HG03045 (cell line): ENCODE results near the gene CUX1.

ENCODE experiments used
- ATAC-seq: cut with Tn5 transposase; IDR thresholded peaks from one replicate; pipeline ENCODE4 v1.9.1; 2021; ENCODE audit warnings: mild to moderate bottlenecking, moderate library complexity; ENCODE audit not compliant: unreplicated experiment

Gene CUX1

DNA sequence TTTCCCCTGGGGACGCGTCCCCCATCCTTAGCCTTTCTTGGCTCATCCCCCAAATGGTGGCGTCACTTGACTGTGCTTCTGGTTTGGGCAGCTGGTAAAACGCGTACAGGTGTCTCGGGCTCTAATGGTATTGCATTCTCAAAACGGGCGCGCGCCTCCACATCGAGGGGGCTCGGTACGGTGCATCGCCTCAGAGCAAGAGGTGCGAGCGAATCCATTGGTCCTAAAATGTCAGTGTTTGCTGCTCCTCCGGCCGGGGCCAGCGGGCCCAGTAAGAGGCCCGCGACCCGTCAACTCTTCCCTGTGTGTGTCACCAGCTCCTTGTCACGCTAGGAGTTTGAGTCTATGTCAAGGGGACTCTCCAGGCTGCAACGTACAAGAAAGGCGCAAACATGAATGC is 378.6 kb downstream of the CUX1 start:
- no peak for ATAC-seq

DNA sequence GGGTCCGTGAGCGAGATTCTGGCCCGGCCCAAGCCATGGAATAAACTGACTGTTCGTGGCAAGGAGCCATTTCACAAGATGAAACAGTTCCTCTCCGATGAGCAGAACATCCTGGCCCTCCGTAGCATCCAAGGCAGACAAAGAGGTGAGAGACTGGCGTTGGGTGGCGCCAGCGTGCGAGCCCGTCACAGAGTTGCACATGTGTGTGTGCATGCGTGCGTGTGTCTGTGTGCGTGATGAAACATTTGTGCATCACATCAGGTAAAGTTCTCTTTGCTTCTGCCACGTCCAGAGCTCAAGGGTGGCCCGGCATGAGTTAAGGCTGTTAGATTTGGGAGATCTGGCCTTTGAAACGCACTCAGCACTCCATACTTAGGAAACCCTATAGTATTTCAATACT is 379.7 kb downstream of the CUX1 start:
- no peak for ATAC-seq

DNA sequence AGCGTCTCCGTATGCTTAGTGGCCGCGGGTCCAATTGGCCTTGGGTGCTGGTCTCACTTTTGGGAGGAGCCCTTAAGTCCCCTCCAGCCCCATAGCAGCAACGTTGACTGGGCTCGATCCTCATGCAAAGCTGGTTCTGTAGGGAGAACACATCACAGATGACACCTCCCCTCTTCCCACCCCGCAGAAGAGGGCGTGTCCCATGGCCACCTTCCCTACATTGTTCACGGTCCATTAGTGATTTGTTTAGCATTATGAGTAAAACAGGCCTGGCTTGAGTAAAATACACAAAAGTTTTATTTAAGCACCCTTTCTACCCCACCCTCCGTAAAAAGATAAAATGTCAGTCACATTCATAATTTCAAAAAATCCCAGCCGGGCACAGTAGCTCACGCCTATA is 380.2 kb downstream of the CUX1 start:
- ATAC-seq = no peak

DNA sequence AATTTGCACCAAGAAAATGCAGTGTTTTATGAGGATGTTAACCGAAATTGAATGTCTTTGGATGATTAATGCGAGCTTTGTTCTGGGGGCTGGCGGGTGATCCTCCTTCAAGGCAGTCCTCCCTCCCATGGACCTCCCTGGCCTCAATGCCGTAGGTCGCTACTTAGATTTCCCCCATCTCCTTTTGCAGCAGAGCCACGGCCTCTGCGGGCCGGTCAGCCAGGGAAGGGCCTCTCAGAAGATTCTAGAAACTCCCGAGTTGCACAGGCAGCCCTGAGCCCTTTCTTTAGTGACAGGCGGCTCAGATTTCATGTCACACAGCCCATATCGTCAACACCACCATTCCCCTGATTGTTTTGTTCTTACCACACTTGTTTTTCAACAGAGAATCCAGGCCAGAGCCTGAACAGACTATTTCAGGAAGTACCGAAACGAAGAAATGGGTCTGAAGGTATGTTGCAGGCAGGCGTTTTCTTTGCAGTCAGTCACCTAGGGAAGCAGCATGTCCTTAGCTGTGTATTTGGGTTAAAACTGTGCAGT is 381.1 kb downstream of the CUX1 start:
- ATAC-seq = no peak

DNA sequence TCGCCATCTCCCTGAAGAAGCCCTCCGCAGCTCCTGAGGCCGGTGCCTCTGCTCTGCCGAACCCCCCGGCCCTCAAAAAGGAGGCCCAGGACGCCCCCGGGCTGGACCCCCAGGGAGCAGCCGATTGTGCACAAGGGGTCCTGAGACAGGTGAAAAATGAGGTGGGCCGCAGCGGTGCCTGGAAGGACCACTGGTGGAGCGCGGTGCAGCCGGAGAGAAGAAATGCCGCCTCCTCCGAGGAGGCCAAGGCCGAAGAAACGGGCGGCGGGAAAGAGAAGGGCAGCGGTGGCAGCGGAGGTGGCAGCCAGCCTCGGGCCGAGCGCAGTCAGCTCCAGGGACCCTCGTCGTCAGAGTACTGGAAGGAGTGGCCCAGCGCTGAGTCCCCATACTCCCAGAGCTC is 384.1 kb downstream of the CUX1 start:
- no peak for ATAC-seq

DNA sequence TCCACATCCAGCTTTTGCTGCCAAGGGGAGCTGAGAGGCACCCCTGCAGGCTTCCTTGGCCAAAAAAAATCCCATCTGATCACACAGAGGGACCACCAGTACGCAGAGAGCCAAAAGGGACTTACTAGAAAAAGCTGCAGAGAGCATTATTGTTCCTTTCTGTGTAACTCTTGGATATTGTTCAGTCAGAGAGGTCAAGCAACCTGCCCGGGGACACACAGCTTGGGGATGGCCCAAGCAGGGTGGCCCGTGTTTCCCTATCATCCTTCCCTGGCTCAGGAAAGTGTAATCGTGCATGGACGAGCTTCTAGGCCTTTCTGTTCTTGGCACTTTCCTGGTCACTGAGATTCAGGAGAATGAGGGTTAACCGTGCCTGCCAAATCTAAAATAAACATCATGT is 385.1 kb downstream of the CUX1 start:
- no peak for ATAC-seq

DNA sequence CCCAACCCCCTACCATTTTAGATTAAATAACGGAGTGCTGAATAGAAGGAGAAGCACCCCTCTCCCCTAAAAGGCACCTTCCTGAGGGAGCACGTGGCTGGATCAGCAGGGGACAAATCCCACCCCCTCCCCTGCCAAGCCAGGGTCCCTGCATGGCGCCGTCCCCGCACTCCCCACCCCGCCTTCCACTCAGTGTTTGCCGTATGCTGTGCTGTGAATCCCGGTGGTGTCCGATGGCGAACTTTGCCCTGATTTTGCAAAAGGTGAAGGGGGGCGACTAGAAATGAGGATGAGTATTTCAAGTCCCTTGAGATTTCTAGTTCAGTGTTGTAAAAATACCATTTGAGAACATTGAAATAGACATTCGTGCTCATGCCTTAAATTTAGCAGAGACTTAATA is 385.8 kb downstream of the CUX1 start:
- no peak for ATAC-seq

DNA sequence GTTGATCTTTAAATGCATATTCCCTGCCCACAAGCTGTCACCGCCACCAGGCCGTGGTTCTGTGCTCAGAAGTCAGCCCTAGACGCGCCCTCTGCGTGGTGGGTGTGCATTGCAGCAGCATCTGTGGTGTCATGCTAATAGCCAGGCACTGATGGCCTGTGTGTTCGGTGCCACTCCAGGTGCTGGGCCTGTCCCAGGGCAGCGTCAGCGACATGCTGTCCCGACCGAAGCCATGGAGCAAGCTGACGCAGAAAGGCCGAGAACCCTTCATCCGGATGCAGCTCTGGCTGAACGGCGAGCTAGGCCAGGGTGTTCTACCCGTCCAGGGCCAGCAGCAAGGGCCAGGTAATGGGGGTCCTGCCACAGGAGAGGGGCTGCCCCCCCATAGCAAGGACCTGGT is 386.8 kb downstream of the CUX1 start:
- no peak for ATAC-seq

DNA sequence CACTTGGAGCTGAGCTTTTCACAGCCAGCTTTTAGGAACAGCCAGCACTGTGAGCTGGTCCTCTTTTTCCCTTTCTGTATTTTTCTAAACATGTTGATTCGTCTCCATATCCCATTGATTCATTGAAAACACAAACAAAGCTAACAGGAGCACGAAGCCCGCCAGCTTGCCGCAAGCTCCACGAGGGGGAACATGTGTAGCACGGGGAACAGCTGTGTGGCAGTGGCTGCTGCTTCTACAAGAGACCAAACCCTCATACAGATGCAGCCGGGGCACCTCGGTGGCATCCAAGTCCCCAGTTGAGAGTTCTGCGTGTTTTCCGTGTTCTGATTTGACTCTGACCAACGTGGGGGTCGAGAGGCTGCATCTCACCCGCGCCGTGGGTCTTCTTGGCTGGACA is 388.5 kb downstream of the CUX1 start:
- ATAC-seq = no peak

DNA sequence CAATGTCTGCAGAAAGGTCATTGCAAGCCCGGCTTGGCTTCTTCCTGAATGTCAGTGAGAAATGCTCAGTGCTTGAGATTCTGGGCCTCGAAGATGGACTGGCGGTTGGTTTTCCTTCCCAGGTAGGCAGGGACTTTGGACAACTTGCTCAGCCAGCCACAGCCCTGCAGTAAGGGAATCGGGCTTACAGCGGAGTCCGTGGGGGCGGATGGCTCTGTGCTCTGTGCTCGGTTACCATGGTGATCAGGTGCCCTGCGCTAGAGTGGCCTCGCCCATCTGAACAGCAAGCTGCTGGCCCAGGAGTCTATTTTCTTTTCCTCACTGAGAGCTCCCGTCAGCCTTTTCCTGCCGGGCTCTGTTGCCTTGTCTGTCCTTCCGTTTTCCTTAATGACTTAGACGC is 391.4 kb downstream of the CUX1 start:
- ATAC-seq = no peak

DNA sequence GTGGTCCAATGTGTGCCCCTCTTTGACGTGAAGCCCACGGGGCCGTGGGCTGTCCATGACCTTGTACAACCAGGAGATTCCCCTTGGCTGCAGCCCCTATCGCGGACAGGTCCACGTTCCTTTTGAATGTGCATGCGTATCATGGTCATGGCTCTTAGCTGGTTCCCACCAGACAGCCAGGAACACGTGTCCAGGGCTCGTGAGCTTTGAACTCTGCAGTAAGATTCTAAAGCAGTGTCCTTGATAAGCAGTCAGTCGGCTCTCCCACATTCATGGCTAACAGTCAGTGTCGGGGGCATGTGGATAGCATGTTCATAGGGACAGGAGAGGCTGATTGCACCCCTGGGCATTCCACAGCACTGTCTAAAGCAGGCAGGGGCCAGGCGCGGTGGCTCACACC is 393.4 kb downstream of the CUX1 start:
- no peak for ATAC-seq

DNA sequence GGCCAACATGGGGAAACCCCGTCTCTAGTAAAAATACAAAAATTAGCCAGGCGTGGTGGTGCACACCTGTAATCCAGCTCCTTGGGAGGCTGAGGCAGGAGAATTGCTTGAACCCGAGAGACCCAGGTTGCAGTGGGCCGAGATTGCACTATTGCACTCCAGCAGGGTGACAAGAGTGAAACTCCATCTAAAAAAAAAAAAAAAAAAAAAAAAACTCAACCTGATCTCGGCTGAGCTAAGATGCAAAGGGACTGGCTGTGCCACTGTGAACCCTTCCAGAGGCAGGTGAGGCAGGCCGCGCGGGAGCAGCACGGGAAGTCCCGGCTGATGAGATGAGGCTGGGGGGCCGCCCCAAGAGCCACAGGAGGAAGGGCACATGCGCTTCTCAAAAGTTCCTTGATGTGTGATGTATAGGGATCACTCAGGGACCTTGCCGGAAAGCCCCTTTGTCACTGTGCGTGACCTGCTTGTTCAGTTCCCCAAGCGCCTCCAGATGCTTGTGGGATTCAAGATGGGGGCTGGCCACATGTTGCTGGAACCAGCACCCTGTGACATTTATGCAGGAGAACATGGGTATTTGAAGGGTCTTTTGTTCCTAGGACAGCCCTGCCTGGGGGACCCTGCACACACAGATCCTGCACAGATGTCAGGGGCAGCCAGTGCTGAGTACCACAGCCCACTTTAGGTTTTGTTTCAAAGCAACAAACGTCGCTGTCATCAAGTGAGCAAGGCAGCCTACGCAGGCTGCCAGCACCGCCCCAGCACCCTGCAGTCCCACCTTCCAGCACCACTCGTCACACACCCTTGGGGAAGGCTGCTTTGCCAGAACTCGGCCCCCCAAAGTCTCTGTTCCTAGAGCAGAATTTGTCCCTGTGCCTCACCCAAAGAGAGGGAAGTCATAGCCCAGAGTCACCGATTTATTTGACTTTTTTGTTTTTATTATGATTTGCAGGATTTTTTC is 394.4 kb downstream of the CUX1 start:
- ATAC-seq = peak; percentile 78

DNA sequence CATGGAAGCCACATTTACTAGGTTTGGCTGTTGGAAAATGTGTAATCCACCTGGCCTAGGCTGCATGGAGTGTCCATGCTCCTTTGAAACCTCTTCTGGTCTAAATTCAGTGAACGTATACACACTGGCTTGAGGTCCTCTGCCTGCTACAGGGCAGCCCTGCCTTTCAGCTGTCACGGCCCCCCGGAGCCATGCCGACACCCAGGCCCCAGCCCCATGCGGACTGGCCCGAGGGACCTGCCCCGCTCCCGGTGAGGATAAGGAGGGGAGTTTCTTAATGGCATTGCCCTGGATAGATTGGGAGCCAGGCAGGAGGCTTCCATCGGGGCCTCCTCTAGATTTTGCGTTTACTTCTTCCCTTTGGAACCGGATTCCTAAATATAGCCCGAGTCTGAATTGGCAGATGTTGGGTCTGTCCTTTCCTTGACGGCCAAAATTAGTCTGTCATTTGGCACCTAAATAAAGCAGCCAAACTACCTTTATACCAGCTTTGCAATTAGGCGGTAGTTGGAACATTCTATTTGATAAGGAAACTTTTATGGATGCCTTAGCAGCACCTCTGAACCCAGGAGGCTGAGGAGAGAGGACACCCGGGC is 397.1 kb downstream of the CUX1 start:
- ATAC-seq = no peak

DNA sequence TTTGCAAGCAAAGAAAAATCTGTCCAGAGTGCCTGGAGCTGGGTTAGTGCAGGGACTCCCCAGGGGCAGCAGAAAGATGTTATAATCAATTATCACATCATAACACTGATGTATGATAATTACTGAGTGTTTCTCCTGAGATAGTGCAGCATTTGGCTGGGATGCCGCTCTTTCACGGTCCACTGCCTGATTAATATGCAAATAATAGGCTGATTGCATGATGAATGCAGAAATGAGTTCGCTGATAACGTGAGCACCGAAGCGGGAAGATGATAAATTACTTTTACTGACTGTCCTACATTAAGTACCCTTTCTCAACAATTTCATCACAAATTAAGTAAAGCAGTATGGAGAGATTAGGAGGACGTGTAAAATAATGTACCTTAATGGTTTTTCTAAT is 397.8 kb downstream of the CUX1 start:
- no peak for ATAC-seq

DNA sequence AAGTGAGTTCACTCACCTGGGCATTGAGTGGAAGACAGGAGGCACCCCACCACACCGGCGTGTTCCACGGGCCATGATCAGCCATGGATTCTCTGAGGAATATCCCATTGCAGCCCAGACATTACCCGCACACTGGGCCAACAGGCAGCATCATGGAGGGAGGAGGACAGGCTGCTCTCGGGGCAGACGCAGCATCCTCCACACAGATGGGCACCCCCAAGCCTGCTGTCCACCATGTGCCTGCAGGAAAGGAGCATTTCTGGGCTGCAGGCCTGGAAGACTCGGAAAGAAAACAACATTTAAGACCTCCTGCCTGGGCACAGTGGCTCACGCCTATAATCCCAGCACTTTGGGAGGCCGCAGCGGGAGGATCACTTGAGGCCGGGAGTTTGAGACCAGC is 398.3 kb downstream of the CUX1 start:
- no peak for ATAC-seq

DNA sequence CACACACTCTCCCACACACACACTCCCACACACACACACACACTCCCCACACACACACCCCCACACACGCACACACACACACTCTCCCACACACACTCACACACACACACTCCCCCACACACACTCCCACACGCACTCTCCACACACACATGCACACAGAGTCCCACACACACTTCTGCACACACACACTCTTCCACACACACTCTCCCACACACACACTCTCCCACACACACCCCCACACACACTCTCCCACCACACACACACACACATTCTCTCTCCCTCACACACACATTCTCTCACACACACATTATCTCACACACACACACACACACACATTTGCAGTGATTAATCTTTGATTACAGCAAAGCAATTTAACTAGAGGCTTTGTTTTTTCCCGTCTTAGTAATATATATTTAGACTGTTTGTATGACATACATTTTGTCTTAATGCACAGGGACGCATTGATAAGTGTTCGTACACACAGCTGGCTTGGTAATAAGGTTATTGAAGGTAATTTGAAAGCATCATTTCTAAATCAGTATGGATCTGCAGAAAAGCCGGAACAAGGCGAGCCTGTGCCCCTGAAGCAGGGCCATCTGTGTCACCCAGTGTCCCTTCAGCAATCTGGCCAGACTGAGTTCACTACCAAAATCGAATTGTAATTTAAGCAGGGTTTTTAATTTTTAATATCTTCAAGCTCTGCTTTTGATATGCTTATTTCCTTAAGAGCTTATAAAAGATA is 399.3 kb downstream of the CUX1 start:
- ATAC-seq = no peak

DNA sequence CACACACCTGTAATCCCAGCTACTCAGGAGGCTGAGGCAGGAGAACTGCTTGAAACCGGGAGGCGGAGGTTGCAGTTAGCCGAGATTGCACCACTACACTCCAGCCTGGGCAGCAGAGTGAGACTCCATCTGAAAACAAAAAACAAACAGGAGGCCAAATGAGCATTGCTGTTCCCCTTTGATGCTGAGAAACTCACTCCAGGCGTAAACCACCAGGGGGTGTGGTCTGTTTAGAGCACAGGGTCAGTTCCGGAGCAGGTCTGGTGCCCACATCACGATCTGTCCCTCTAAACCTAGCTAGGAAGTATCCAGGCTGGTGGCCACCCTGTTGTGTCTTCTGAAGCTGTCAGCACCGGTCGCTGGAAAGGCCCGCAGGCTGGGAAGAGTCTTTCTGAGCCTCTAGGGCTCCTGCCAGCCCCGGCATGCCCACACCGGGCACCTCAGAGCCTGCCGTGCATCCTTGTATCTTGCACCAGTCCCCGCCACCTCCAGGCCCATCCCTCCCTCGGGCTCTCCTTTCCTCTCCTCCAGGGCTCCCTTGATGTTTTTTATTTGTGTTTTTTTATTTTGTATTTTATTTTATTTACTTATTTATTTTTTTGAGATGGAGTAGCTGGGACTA is 402.9 kb downstream of the CUX1 start:
- ATAC-seq = no peak

DNA sequence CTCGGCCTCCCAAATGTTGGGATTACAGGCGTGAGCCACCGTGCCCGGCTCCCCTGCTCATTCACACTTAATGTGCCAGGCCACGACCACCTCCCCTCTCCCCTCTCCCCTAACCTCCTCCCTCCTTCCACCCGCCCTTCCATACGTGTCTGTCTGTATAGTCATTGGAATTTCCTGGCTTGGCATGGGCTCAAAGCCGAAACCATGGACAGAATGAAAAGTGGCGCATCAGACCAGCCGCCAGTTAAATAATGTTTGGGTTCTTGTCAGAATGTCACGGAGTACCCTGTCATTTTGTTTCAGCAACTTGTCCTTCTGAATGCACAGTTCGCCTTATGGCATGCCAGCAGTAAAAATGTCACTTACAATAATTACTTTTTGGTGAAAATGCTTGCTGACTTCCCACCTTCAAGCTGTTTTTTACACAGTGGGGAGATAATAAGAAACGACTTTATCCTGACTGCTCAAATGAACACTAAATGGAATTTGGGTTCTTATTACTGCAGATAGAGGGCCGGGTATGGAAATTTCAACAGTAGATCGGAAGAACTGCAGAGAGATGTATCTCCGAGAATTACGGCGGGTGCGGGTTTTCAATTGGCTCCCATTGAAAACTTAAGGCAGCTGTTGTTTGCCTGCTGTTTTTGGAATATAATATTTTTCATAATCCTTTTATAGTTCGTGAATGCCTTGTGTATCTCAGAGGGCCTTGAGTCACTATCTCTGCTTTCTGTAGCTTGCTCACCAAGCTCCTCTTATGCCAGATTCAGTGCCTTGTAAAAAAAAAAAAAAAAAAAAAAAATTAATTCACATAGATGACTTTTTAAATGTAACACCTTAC is 403.8 kb downstream of the CUX1 start:
- ATAC-seq = no peak

DNA sequence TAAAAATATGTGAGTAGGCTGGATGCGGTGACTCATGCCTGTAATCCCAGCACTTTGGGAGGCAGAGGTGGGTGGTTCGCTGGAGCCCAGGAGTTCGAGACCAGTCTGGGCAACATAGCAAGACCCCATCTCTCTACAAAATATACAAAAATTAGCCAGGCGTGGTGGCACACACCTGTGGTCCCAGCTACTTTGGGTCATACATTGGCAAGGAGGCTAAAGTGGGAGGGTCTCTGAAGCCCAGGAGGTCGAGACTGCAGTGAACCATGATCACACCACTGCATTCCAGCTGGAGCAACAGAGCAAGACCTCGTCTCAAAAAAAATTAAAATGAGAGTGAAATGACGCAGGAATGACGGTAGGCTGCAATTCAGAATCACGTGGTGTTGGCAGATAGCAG is 404.5 kb downstream of the CUX1 start:
- no peak for ATAC-seq

DNA sequence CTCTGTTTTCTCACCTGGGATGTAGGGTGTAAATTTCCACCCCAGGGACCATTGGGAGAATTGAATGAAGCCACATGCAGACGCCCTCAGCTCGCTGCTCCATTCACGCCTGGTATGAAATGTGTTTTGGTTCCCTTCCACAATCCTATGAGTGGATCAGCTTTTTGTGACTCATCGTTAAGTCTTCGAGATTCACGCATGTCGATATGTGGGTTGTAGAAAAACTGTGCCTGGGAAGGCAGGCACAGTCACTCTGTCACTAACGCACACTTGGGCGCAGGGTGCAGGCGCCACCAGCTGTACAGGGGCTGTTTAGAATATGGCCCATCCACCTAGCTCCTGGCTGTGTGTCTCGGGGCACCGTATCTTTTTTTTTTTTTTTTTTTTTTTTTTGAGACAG is 405.0 kb downstream of the CUX1 start:
- no peak for ATAC-seq
